Measurements from ENCODE around the gene CS. TPM values are rescaled to one million over a fixed set of nuclear protein-coding genes. Genes with fewer than 3 reads are reported as not detected.
"Not testable (repeated sequence)": the region's sequence is repeated elsewhere in the genome, so short reads cannot be mapped to it uniquely, and the experiment has no call there.

Gene CS
- total and polyA plus RNA-seq, 2 donors from 2014 or later = 105 to 166 TPM

DNA sequence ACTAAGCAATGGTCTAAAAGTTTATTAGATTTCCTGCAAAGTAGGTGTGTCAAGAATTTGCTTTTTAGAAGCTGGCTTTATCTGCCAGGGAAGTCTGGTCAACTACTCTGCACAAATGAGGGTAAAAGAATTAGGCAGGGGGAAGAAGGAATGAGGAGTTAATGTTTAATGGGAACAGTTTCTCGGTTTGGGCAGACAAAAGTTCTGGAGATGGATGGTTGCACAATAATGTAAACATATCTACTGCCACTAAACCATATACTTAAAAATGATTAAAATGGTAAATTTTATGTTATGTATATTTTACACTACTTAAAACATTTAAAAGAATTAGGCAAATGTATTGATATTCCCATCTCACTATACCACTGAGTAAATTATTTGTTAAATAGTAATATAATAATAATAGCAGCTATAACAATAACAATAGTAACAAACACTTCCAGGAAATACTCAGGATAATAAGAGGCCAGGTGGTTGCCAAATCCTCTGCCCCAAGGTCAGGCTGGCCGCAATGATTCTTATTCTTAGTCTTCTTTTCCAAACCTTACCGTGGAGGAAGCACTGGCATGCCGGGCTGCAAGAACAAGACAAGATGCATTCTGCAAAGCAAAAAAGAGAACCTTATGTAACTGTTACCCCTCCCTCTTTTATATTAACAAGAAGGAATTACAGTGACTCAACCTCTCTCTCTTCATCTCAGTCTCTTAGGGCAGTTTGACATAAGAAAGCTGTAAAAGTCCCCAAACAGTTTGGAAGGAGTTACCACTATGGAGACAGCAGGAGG lies 13.9 kb downstream of the CS start:
- no peaks in the 10 kb centered on the region for H3K4me1 ChIP-seq (ENCODE audit: control insufficient read depth in 2 of 3, insufficient read depth in 2 of 3, low read depth in 1 of 3, low read length in 3 of 3)
- no peak overlapping the region for H3K9ac ChIP-seq (ENCODE audit: low read length in 3 of 3)
- H3K36me3 ChIP-seq (ENCODE audit: control insufficient read depth in 2 of 3, insufficient read depth in 3 of 3, low read length in 3 of 3) = peaks cover 12 to 40% (median 17%) of the 10 kb centered on the region in 3 donors
- no peak for TF ChIP-seq CTCF (IDR thresholded peaks at IDR 0.05; ENCODE audit: borderline replicate concordance, extremely low read depth, insufficient read depth)
- H3K4me3 ChIP-seq (ENCODE audit: low read length in 3 of 3) = no peak overlapping the region
- no peaks in the 10 kb centered on the region for H3K9me3 ChIP-seq (ENCODE audit: control insufficient read depth in 2 of 3, insufficient read depth in 1 of 3, low read length in 3 of 3)
- FAIRE-seq = no peak
- no peak for DNase-seq
- H3K27ac ChIP-seq (ENCODE audit: low read depth in 2 of 2, low read length in 2 of 2) = no peak overlapping the region
- no peaks in the 10 kb centered on the region for H3K27me3 ChIP-seq (ENCODE audit: control insufficient read depth, insufficient read depth, low read length)
- intact Hi-C loops (cut with DNase I) = no loop called here

DNA sequence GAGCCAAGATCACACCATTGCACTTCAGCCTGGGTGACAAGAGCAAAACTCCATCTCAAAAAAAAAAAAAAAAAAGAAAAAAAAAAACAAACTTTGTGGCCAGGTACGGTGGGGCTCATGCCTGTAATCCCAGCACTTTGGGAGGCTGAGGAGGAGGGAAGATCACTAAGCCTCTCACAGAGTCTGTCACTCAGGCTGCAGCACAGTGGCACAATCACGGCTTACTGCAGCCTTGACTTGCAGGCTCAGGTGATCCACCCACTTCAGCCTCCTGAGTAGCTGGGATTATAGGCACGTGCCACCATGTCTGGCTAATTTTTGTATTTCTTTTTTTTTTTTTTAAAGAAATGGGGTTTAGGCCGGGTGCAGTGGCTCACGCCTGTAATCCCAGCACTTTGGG lies 15.9 kb downstream of the CS start:
- H3K4me3 ChIP-seq (ENCODE audit: low read length in 3 of 3); intact Hi-C loops (cut with DNase I); DNase-seq; H3K27me3 ChIP-seq (ENCODE audit: control insufficient read depth, insufficient read depth, low read length); H3K9me3 ChIP-seq (ENCODE audit: control insufficient read depth in 2 of 3, insufficient read depth in 1 of 3, low read length in 3 of 3); H3K27ac ChIP-seq (ENCODE audit: low read depth in 2 of 2, low read length in 2 of 2); H3K4me1 ChIP-seq (ENCODE audit: control insufficient read depth in 2 of 3, insufficient read depth in 2 of 3, low read depth in 1 of 3, low read length in 3 of 3); H3K9ac ChIP-seq (ENCODE audit: low read length in 3 of 3); FAIRE-seq: not testable (repeated sequence)
- peaks cover 12 to 43% (median 20%) of the 10 kb centered on the region in 3 donors for H3K36me3 ChIP-seq (ENCODE audit: control insufficient read depth in 2 of 3, insufficient read depth in 3 of 3, low read length in 3 of 3)

DNA sequence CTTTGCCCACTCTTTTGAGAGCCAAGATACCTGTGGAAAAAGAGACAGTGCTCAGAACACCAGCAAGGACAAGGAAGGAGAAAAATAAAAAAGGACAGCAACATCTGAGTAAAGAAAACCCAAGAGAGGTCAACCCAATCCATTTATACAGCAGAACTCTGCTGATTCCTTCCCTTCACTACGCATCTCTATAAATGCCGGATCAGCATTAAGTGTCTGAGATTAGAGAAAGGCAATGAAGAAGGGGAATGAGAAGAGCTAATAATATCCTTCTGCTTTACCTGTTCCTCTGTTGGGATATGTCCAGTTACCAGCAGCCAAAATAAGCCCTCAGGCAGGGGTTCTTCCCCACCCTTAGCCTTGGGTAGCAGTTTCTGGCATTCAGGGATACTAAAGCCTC lies 17.6 kb downstream of the CS start:
- DNase-seq (no peak), FAIRE-seq (no peak)
- Histone ChIP-seq H3K27me3 (ENCODE audit: control insufficient read depth, insufficient read depth, low read length) (no peaks in the 10 kb centered on the region), H3K9ac (ENCODE audit: low read length in 3 of 3) (no peak overlapping the region), H3K36me3 (ENCODE audit: control insufficient read depth in 2 of 3, insufficient read depth in 3 of 3, low read length in 3 of 3) (peaks cover 12 to 55% (median 22%) of the 10 kb centered on the region in 3 donors), H3K4me3 (ENCODE audit: low read length in 3 of 3) (no peak overlapping the region), H3K27ac (ENCODE audit: low read depth in 2 of 2, low read length in 2 of 2) (no peak overlapping the region), H3K9me3 (ENCODE audit: control insufficient read depth in 2 of 3, insufficient read depth in 1 of 3, low read length in 3 of 3) (no peaks in the 10 kb centered on the region), H3K4me1 (ENCODE audit: control insufficient read depth in 2 of 3, insufficient read depth in 2 of 3, low read depth in 1 of 3, low read length in 3 of 3) (no peaks in the 10 kb centered on the region)
- no peak for TF ChIP-seq CTCF (IDR thresholded peaks at IDR 0.05; ENCODE audit: borderline replicate concordance, extremely low read depth, insufficient read depth)
- intact Hi-C loops (cut with DNase I) = no loop called here

GRCh38 chr12:56282030-56282429 lies 18.1 kb downstream of the CS start:
- no peak overlapping the region for H3K27ac ChIP-seq (ENCODE audit: low read depth in 2 of 2, low read length in 2 of 2)
- TF ChIP-seq CTCF (IDR thresholded peaks at IDR 0.05; ENCODE audit: borderline replicate concordance, extremely low read depth, insufficient read depth) = no peak
- no peaks in the 10 kb centered on the region for H3K9me3 ChIP-seq (ENCODE audit: control insufficient read depth in 2 of 3, insufficient read depth in 1 of 3, low read length in 3 of 3)
- H3K9ac ChIP-seq (ENCODE audit: low read length in 3 of 3) = no peak overlapping the region
- FAIRE-seq (no peak), DNase-seq (no peak)
- H3K36me3 ChIP-seq (ENCODE audit: control insufficient read depth in 2 of 3, insufficient read depth in 3 of 3, low read length in 3 of 3) = peaks cover 12 to 56% (median 22%) of the 10 kb centered on the region in 3 donors
- no peak overlapping the region for H3K4me3 ChIP-seq (ENCODE audit: low read length in 3 of 3)
- no peaks in the 10 kb centered on the region for H3K27me3 ChIP-seq (ENCODE audit: control insufficient read depth, insufficient read depth, low read length)
- intact Hi-C loops (cut with DNase I) = no loop called here
- no peaks in the 10 kb centered on the region for H3K4me1 ChIP-seq (ENCODE audit: control insufficient read depth in 2 of 3, insufficient read depth in 2 of 3, low read depth in 1 of 3, low read length in 3 of 3)
